Fibroblast of lung (primary cell): Measurements from ENCODE around the gene NCK2.

Experiments
- EZH2 ChIP-seq: IDR thresholded peaks from 2 replicates; pipeline ENCODE4 v1.5.1; 2012; ENCODE audit warnings: low read length, control low read depth, mild to moderate bottlenecking; ENCODE audit errors: missing control alignments
- TF ChIP-seq, protein P1 (sequence below), 2 donors: IDR thresholded peaks in 1 of 2; conservative IDR thresholded peaks in 1 of 2; 1 replicate in 1 of 2; 2 replicates in 1 of 2; pipeline ENCODE4 v1.5.1; 2011 to 2012; ENCODE audit warnings: low read length in 2 of 2, control low read depth in 1 of 2, inconsistent platforms in 1 of 2, low read depth in 1 of 2, mild to moderate bottlenecking in 1 of 2

DNA sequence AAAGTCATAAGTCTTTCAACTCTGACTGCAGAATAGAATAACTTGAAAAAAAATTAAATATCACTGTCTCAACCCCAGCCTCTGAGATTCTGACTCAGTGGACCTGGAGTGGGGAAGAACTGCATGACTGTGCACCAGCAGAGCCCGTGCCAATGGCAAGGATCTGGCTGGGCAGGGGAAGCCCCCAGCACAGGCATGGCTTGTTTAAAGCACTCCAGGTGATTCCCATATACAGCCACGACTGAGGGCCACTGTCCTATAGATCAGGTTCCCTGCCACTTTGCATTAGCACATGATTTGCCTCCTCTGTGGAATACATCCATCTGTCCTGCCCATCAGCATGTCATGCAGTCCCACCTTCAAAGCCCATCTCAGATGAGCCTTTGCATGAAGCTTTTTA lies 45.9 kb upstream of the NCK2 start:
- TF ChIP-seq, protein P1, sequence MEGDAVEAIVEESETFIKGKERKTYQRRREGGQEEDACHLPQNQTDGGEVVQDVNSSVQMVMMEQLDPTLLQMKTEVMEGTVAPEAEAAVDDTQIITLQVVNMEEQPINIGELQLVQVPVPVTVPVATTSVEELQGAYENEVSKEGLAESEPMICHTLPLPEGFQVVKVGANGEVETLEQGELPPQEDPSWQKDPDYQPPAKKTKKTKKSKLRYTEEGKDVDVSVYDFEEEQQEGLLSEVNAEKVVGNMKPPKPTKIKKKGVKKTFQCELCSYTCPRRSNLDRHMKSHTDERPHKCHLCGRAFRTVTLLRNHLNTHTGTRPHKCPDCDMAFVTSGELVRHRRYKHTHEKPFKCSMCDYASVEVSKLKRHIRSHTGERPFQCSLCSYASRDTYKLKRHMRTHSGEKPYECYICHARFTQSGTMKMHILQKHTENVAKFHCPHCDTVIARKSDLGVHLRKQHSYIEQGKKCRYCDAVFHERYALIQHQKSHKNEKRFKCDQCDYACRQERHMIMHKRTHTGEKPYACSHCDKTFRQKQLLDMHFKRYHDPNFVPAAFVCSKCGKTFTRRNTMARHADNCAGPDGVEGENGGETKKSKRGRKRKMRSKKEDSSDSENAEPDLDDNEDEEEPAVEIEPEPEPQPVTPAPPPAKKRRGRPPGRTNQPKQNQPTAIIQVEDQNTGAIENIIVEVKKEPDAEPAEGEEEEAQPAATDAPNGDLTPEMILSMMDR (conservative IDR thresholded peaks at IDR 0.05 in 1 of 2, IDR thresholded peaks at IDR 0.05 in 1 of 2; ENCODE audit: low read depth in 1 of 2, low read length in 2 of 2): no peak
- TF ChIP-seq EZH2: no peak
